Astrocyte of the spinal cord (primary cell): ENCODE measurements around the gene POU6F1.

Source experiments
- DNase-seq: peaks from one replicate; pipeline ENCODE4 v3.0.0; 2011; ENCODE audit warnings: low read depth, low spot score
- H3K4me3 ChIP-seq: 2 replicates; pipeline ENCODE4 v1.5.1; 2011; ENCODE audit warnings: low read depth, mild to moderate bottlenecking, low read length, moderate library complexity
- CTCF ChIP-seq: IDR thresholded peaks from 2 replicates; pipeline ENCODE4 v1.5.1; 2012; ENCODE audit warnings: low read depth, mild to moderate bottlenecking, low read length, inconsistent platforms
- in situ Hi-C: cut with HindIII; loops from 2 replicates; pipeline ENCODE4 v1.10.0; 2017; ENCODE audit warnings: low sequenced_read_pairs

The POU6F1 gene

DNA sequence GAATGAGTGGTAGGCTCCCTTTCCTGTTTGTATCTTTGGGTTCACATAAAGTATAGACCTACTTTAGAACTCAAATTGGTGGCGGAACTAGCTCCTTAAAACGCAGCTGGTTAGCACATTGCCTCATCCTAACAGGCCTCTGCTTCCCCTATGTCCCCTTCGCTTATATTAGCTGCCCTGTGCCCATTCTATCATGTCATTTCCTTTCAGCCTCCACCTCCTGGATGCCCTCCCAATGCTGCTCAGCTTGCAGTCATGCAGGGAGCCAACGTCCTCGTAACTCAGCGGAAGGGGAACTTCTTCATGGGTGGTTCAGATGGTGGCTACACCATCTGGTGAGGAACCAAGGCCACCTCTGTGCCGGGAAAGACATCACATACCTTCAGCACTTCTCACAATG lies 24.3 kb upstream of the POU6F1 start:
- in situ Hi-C loops: no loop called here
- no peak overlapping the region for H3K4me3 ChIP-seq
- DNase-seq: no peak
- no peak for TF ChIP-seq CTCF

DNA sequence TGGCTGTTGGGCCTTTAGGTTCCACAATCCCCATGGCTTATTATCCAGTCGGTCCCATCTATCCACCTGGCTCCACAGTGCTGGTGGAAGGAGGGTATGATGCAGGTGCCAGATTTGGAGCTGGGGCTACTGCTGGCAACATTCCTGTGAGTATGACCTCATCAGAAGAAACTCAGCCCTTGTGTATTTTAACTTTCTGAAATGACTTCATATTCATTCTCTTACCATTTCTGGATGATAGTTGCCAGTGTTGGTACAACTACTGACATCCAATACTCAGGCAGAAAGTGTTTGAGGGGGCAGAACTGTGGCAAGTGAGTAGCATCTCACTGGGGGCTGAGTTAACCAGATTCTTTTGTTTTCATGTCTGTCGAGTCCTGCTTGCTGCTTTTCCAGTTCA lies 23.1 kb upstream of the POU6F1 start:
- in situ Hi-C loops: no loop called here
- no peak for DNase-seq
- TF ChIP-seq CTCF: no peak
- H3K4me3 ChIP-seq: no peak overlapping the region

- peak within 1 kb of the TSS; percentile 100 for H3K4me3 ChIP-seq
- in situ Hi-C loops: no loop called here
- no peak for TF ChIP-seq CTCF
- DNase-seq: peak; percentile 96
These were observed 20.9 kb upstream of the POU6F1 start, which contains the start of gene DAZAP2 for GRCh38 chr12:51238510-51239334. DAZAP2 (plus strand) TSS chr12:51238826; CDS start chr12:51238908, 82 bp downstream.

GRCh38 chr12:51238037-51238509 lies 20.2 kb upstream of the POU6F1 start:
- TF ChIP-seq CTCF: no peak
- DNase-seq: no peak
- in situ Hi-C loops: no loop called here
- H3K4me3 ChIP-seq: peak overlapping the region; percentile 100

DNA sequence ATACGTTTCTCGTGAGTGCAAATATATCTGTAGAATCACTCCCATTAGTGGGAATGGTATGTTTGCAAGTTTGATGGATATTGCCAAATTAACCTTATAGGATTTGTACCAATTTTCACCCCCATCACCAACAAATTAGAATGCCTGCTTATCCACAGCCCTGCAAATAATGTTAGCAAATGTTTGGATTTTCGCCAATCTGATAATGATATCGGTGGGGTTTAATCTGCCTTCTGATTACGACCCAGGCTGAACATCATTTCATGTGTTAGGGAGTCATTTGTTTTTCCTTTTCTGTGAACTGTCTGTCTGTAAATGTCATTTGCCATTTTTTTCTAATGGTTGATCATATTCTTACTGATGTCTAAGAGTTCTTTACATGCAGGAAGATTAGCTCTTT lies 16.7 kb upstream of the POU6F1 start:
- DNase-seq: no peak
- in situ Hi-C loops: no loop called here
- no peak for TF ChIP-seq CTCF
- H3K4me3 ChIP-seq: no peak overlapping the region

DNA sequence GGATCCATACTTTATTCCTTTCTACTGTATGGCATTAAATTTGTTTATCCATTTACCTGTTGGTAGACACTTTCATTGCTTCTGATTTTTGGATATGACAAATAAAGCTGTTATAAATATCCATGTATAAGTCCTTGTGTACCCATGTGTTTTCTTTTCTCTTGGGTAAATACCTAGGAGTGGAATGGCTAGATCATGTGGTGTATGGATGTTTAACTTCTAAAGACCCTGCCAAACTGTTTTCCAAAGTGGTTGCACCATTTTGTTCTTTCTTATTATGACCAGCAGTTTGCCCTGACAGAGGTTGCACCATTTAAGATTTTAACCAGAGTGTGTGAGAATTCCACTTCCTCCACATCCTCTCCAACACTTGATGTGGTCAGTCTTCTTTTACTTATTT lies 14.8 kb upstream of the POU6F1 start:
- in situ Hi-C loops: no loop called here
- no peak overlapping the region for H3K4me3 ChIP-seq
- no peak for DNase-seq
- TF ChIP-seq CTCF: no peak
